Esophagus squamous epithelium (tissue), 5 donors: ENCODE measurements around the gene THBS3. TPM values are rescaled to one million over a fixed set of nuclear protein-coding genes. Genes with fewer than 3 reads are reported as not detected.

Source experiments
- DNase-seq: peaks from one replicate; lab custom pipeline; 2025; lab: John Stamatoyannopoulos, UW
- H3K27ac ChIP-seq, 4 donors: fragments of 200-600 bp; sonication (generic); one replicate each; pipeline ENCODE4 v1.5.1; 2016 to 2019; ENCODE audit warnings: mild to moderate bottlenecking in 1 of 4
- H3K27me3 ChIP-seq, 4 donors: fragments of 200-600 bp; sonication (generic); 1 replicate in 3 of 4; 2 replicates in 1 of 4; pipeline versions ENCODE4 v1.5.1 to v1.6.0; 2017 to 2021; ENCODE audit warnings: antibody characterized with exemption in 1 of 4
- H3K36me3 ChIP-seq, 3 donors: fragments of 200-600 bp; sonication (generic); one replicate each; pipeline ENCODE4 v1.5.1; 2016 to 2019
- H3K4me1 ChIP-seq, 3 donors: fragments of 200-600 bp; sonication (generic); one replicate each; pipeline ENCODE4 v1.5.1; 2017 to 2019
- H3K4me3 ChIP-seq, 4 donors: fragments of 200-600 bp; sonication (generic); 1 replicate in 3 of 4; 2 replicates in 1 of 4; pipeline ENCODE4 v1.5.1; 2016 to 2019; ENCODE audit warnings: mild to moderate bottlenecking in 2 of 4, moderate library complexity in 1 of 4
- H3K9me3 ChIP-seq, 3 donors: fragments of 200-600 bp; sonication (generic); one replicate each; pipeline ENCODE4 v1.5.1; 2016 to 2019
- CTCF ChIP-seq, 6 experiments: fragments of 450-650 bp in 4 of 6; fragments of 200-600 bp in 2 of 6; sonication (generic) in 2 of 6; IDR thresholded peaks; one replicate each; pipeline ENCODE4 v1.5.1; 2016 to 2019; ENCODE audit warnings: antibody characterized with exemption in 6 of 6, mild to moderate bottlenecking in 4 of 6, moderate library complexity in 4 of 6
- POLR2A ChIP-seq, 4 donors: fragments of 450-650 bp; IDR thresholded peaks; one replicate each; pipeline ENCODE4 v1.6.1; 2017; ENCODE audit warnings: antibody characterized with exemption in 4 of 4, mild to moderate bottlenecking in 4 of 4, moderate library complexity in 3 of 4
- WGBS, 2 donors: methylation state at CpG; one replicate each; pipeline ENCODE4 v1.1.5; 2018; 5-methylcytosine and 5-hydroxymethylcytosine counted together
- intact Hi-C: fragments of 100-400 bp; cut with DNase I; formaldehyde crosslinking; loops from one replicate; pipeline ENCODE4 v1.15.0; 2022
- total RNA-seq, 4 donors: library from RNA; depleted of rRNA; stranded (reverse); fragments of >200 nt; gene quantifications; one replicate each; pipeline ENCODE4 v1.1.0, GENCODE V29; 2016
- donor health status: DM: yes; HTN: yes; CAD: no.

Gene THBS3
- total RNA-seq, 4 donors from 2014 or later = 8.7 to 18.5 (median 11.1) TPM

- Histone ChIP-seq H3K4me3 (peak overlapping the region; percentile 79 to 100 (median 86)), H3K4me1 (peaks cover 21 to 47% (median 26%) of the 10 kb centered on the region in 3 donors), H3K9me3 (no peaks in the 10 kb centered on the region), H3K36me3 (peaks cover 0 to 26% (median 0%) of the 10 kb centered on the region in 3 donors), H3K27ac (peak overlapping the region; percentile 97 to 99 (median 98)), H3K27me3 (no peaks in the 10 kb centered on the region)
- no peak for DNase-seq
- TF ChIP-seq POLR2A (IDR thresholded peaks at IDR 0.05) (no peak), CTCF (IDR thresholded peaks at IDR 0.05) (no peak)
- intact Hi-C loops = loop anchor here (5.0 kb wide), 1 partner anchor 33 kb away; a partner anchor contains a TSS
- 3 to 10% methylated on average over 6 to 10 of the region's 13 CpGs for WGBS, 2 donors
Observed at GRCh38 chr1:155209312-155209721, 1.6 kb upstream of the THBS3 start.

- 0% methylated on average over 7 to 10 of the region's 64 CpGs for WGBS, 2 donors
- TF ChIP-seq POLR2A (IDR thresholded peaks at IDR 0.05) (peak in 2 of 4 donors; percentile 24 to 30), CTCF (IDR thresholded peaks at IDR 0.05) (no peak)
Observed at GRCh38 chr1:155208541-155209311, 1.0 kb upstream of the THBS3 start, which contains the start of gene MTX1. Gene MTX1 (plus strand): TSS chr1:155208695. CDS start chr1:155208805, 110 bp downstream.

GRCh38 chr1:155206891-155207805, 549 bp downstream of the THBS3 start:
- Histone ChIP-seq H3K9me3 (no peaks in the 10 kb centered on the region), H3K4me3 (peak overlapping the region in 3 of 4 donors; percentile 79 to 87 (median 84)), H3K27ac (peak overlapping the region; percentile 97 to 99 (median 98)), H3K36me3 (peaks cover 0 to 20% (median 0%) of the 10 kb centered on the region in 3 donors), H3K27me3 (no peaks in the 10 kb centered on the region), H3K4me1 (peaks cover 21 to 47% (median 26%) of the 10 kb centered on the region in 3 donors)
- 5 to 15% methylated on average over 8 to 9 of the region's 13 CpGs for WGBS, 2 donors
- peak; percentile 46 for DNase-seq
- TF ChIP-seq POLR2A (IDR thresholded peaks at IDR 0.05) (no peak), CTCF (IDR thresholded peaks at IDR 0.05) (peak; percentile 76 to 92 (median 86))
- intact Hi-C loops = loop anchor here (5.0 kb wide), 1 partner anchor 35 kb away; a partner anchor contains a TSS

More at GRCh38 chr1:155208541-155209311, 1.0 kb upstream of the THBS3 start, which contains the start of gene MTX1:
- Histone ChIP-seq H3K4me3 (peak within 1 kb of the TSS; percentile 79 to 100 (median 86)), H3K4me1 (peaks cover 21 to 47% (median 26%) of the 10 kb centered on the region in 3 donors), H3K36me3 (peaks cover 0 to 26% (median 0%) of the 10 kb centered on the region in 3 donors), H3K9me3 (no peaks in the 10 kb centered on the region), H3K27me3 (no peaks in the 10 kb centered on the region), H3K27ac (peak within 1 kb of the TSS; percentile 97 to 99 (median 98))
- peak; percentile 55 for DNase-seq
- intact Hi-C loops = loop anchor here (5.0 kb wide), 1 partner anchor 34 kb away; a partner anchor contains a TSS

GRCh38 chr1:155205969-155206593, 1.6 kb downstream of the THBS3 start:
- DNase-seq = no peak
- Histone ChIP-seq H3K4me3 (no peak overlapping the region), H3K27me3 (no peaks in the 10 kb centered on the region), H3K36me3 (peaks cover 0 to 20% (median 0%) of the 10 kb centered on the region in 3 donors), H3K9me3 (no peaks in the 10 kb centered on the region), H3K4me1 (peaks cover 21 to 46% (median 26%) of the 10 kb centered on the region in 3 donors), H3K27ac (peak overlapping the region in 1 of 4 donors; percentile 98)
- TF ChIP-seq POLR2A (IDR thresholded peaks at IDR 0.05) (no peak), CTCF (IDR thresholded peaks at IDR 0.05) (no peak)
- intact Hi-C loops = loop anchor here (5.0 kb wide), 1 partner anchor 36 kb away; a partner anchor contains a TSS
- WGBS, 2 donors = 43 to 79% methylated on average over 4 to 6 of the region's 9 CpGs
